ENCODE measurements around the gene ARFRP1. TPM values are rescaled to one million over a fixed set of nuclear protein-coding genes. Genes with fewer than 3 reads are reported as not detected.
A peak's percentile ranks its signal among the peaks of the same experiment; 100 is the strongest.

The ARFRP1 gene
- total and polyA plus RNA-seq, 2 of the 4 experiments (the other 2 are of a cell fraction) = 25.3 to 36.6 TPM

DNA sequence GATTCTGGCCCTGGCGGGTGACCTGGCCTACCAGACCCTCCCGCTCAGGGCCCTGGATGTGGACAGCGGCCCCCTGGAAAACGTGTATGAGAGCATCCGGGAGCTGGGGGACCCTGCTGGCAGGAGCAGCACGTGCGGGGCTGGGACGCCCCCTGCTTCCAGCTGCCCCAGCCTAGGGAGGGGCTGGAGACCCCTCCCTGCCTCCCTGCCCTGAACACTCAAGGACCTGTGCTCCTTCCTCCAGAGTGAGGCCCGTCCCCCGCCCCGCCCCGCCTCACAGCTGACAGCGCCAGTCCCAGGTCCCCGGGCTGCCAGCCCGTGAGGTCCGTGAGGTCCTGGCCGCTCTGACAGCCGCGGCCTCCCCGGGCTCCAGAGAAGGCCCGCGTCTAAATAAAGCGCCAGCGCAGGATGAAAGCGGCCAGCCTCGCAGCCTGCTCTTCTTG lies 30.9 kb upstream of the ARFRP1 start:
- CTCF ChIA-PET = interaction anchor here (0.5 kb wide), 1 partner anchor 41 kb away, joined by 5 read pairs; no protein-coding TSS in a partner anchor
- Histone ChIP-seq H4K5ac (ENCODE audit: low read depth, low read length) (no peak overlapping the region), H3K56ac (ENCODE audit: extremely low read depth, insufficient read depth, low read length) (no peak overlapping the region), H2AFZ (replicated peaks; ENCODE audit: low read length, poor library complexity) (peak overlapping the region; percentile 14), H2BK15ac (ENCODE audit: low read depth, low read length) (no peak overlapping the region), H3K4ac (ENCODE audit: low read depth, low read length) (no peak overlapping the region), H3K36me3 (ENCODE audit: control insufficient read depth, insufficient read depth, low read length) (peaks cover 43% of the 10 kb centered on the region), H3K4me2 (ENCODE audit: low read depth, low read length) (no peak overlapping the region), H3K14ac (replicated peaks; ENCODE audit: low read depth, low read length) (no peak overlapping the region), H3K27ac (ENCODE audit: insufficient read depth, low read length) (no peak overlapping the region), H3K9ac (ENCODE audit: low read depth, low read length) (no peak overlapping the region), H3K27me3 (ENCODE audit: control insufficient read depth, insufficient read depth, low read length) (no peaks in the 10 kb centered on the region), H4K20me1 (ENCODE audit: insufficient read depth, low read length) (peaks cover 27% of the 10 kb centered on the region), H2AK5ac (ENCODE audit: low read depth, low read length) (no peak overlapping the region), H2AK9ac (replicated peaks; ENCODE audit: low read depth, low read length, poor library complexity) (peak overlapping the region; percentile 23), H3K18ac (ENCODE audit: low read depth, low read length) (no peak overlapping the region), H3K9me1 (ENCODE audit: insufficient read depth, low read length) (no peaks in the 10 kb centered on the region), H3K9me3 (ENCODE audit: control insufficient read depth, insufficient read depth, low read length) (no peaks in the 10 kb centered on the region), H3K4me3 (ENCODE audit: insufficient read depth, low read depth, low read length) (no peak overlapping the region), H2BK20ac (ENCODE audit: low read depth, low read length) (no peak overlapping the region), H3K4me1 (ENCODE audit: control insufficient read depth, insufficient read depth, low read length) (peaks cover 10% of the 10 kb centered on the region), H2BK5ac (ENCODE audit: low read depth, low read length, poor library complexity, severe bottlenecking) (no peak overlapping the region), H4K91ac (ENCODE audit: insufficient read depth, low read depth, low read length) (no peak overlapping the region), H2BK120ac (ENCODE audit: low read depth, low read length) (no peak overlapping the region), H3K79me1 (ENCODE audit: low read depth in 1 of 2, low read length in 2 of 2) (peaks cover 4 to 17% of the 10 kb centered on the region in 2 experiments; a peak in 2 of 4 replicates), H4K8ac (ENCODE audit: low read depth in 2 of 2, low read length in 2 of 2) (no peak overlapping the region), H3K23ac (ENCODE audit: low read depth, low read length) (no peak overlapping the region)
- no TSS peak for BruUV-seq (replicated peaks)
- POLR2A ChIA-PET (ENCODE audit: unreplicated experiment) = no interaction called here
- ATAC-seq (ENCODE audit: low read depth) (no peak), DNase-seq (no peak)
- TF ChIP-seq RAD21 (IDR thresholded peaks at IDR 0.05; ENCODE audit: low read length) (no peak), MXI1 (IDR thresholded peaks at IDR 0.05; ENCODE audit: borderline replicate concordance, low read depth, low read length) (no peak), RFX5 (IDR thresholded peaks at IDR 0.05; ENCODE audit: low read depth, low read length) (no peak)
- in situ Hi-C loops (cut with MboI; ENCODE audit: low sequenced_read_pairs) (no loop called here), intact Hi-C loops (cut with micrococcal nuclease) (no loop called here), dilution Hi-C loops (cut with HindIII; ENCODE audit: low sequenced_read_pairs, unreplicated experiment) (no loop called here)
- 77% methylated on average over 4 of the region's 26 CpGs; no CpG with 5 or more reads in 1 of the 2 experiments for WGBS, 2 experiments (ENCODE audit: extremely low coverage in 2 of 2, insufficient read length in 1 of 2)
